MCF 10A (cell line): ENCODE data around the gene GNG14. TPM values are rescaled to one million over a fixed set of nuclear protein-coding genes. Genes with fewer than 3 reads are reported as not detected.
"Not testable (repeated sequence)": the region's sequence is repeated elsewhere in the genome, so short reads cannot be mapped to it uniquely, and the experiment has no call there.

Source experiments
- BruUV-seq: library from RNA; stranded (reverse); fragments of 400-500 nt; replicated peaks from 2 replicates; lab custom pipeline; 2021; lab: Mats Ljungman, UMichigan
- CTCF ChIA-PET: fragments of 300-600 bp; sonication (Branson Sonifier 250); formaldehyde crosslinking; extraction: SDS; loops from one replicate; lab custom pipeline; 2021; ENCODE audit warnings: antibody characterized with exemption, inconsistent platforms; lab: Yijun Ruan, JAX
- POLR2A ChIA-PET: fragments of 300-600, 350-650 bp; sonication (Branson Sonifier 250); formaldehyde crosslinking; extraction: SDS; loops from one replicate; lab custom pipeline; 2020; ENCODE audit warnings: antibody characterized with exemption, inconsistent platforms; lab: Yijun Ruan, JAX
- DNase-seq: peaks from one replicate; pipeline ENCODE4 v3.0.0-alpha.2; 2018; ENCODE audit not compliant: unreplicated experiment
- H3K27ac Mint-ChIP-seq: one replicate; pipeline ENCODE4 v1.8.0; 2022; ENCODE audit warnings: mild to moderate bottlenecking, low read depth, mixed read lengths; ENCODE audit not compliant: unreplicated experiment
- H3K27me3 Mint-ChIP-seq: one replicate; pipeline ENCODE4 v1.8.0; 2022; ENCODE audit warnings: mixed read lengths; ENCODE audit not compliant: insufficient read depth, unreplicated experiment
- H3K36me3 Mint-ChIP-seq: one replicate; pipeline ENCODE4 v1.8.0; 2022; ENCODE audit warnings: mild to moderate bottlenecking, moderate library complexity, mixed read lengths; ENCODE audit not compliant: insufficient read depth, unreplicated experiment
- H3K4me1 Mint-ChIP-seq: one replicate; pipeline ENCODE4 v1.8.0; 2022; ENCODE audit warnings: mixed read lengths; ENCODE audit not compliant: insufficient read depth, unreplicated experiment
- H3K4me3 Mint-ChIP-seq: one replicate; pipeline ENCODE4 v1.8.0; 2022; ENCODE audit warnings: mild to moderate bottlenecking, moderate library complexity, mixed read lengths; ENCODE audit not compliant: unreplicated experiment
- H3K9me3 Mint-ChIP-seq: one replicate; pipeline ENCODE4 v1.8.0; 2022; ENCODE audit warnings: mixed read lengths; ENCODE audit not compliant: unreplicated experiment
- intact Hi-C: fragments of 100-400 bp; cut with micrococcal nuclease; formaldehyde crosslinking; loops from 2 replicates; pipeline ENCODE4 v1.14.1; 2022
- total RNA-seq: library from RNA; stranded (reverse); gene quantifications from 2 replicates; pipeline ENCODE4 v1.2.3, GENCODE V29; 2022
- TF ChIP-seq, protein P1 (sequence below): fragments of 200-600 bp; IDR thresholded peaks from one replicate; pipeline ENCODE4 v1.8.0; 2022; ENCODE audit warnings: antibody characterized with exemption, mild to moderate bottlenecking; ENCODE audit not compliant: unreplicated experiment

Gene GNG14
- total RNA-seq, 1 experiment from 2014 or later, result not detected

DNA sequence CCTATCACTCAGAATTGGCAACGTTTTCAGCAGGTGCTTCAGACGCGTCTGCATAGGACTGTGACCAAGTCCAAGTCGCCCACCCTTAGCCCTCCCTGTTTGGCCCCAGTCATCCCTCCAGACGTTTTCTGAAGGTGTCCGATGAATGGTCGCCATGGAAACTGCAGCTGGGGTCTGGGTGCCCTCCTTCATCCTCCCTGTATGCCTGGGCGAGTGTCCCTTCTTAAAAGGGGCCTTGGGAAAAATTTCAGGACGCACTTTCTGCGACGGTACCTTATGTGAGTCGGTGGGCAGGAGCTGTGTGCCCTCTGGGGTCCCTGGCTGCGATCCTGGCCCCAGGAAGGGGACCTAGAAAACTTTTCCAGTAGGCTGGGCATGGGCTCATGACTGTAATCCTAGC lies 46.3 kb upstream of the GNG14 start:
- no peaks in the 10 kb centered on the region for H3K4me1 Mint-ChIP-seq
- BruUV-seq, result no TSS peak
- no peaks in the 10 kb centered on the region for H3K9me3 Mint-ChIP-seq
- no peak overlapping the region for H3K4me3 Mint-ChIP-seq
- TF ChIP-seq, protein P1, sequence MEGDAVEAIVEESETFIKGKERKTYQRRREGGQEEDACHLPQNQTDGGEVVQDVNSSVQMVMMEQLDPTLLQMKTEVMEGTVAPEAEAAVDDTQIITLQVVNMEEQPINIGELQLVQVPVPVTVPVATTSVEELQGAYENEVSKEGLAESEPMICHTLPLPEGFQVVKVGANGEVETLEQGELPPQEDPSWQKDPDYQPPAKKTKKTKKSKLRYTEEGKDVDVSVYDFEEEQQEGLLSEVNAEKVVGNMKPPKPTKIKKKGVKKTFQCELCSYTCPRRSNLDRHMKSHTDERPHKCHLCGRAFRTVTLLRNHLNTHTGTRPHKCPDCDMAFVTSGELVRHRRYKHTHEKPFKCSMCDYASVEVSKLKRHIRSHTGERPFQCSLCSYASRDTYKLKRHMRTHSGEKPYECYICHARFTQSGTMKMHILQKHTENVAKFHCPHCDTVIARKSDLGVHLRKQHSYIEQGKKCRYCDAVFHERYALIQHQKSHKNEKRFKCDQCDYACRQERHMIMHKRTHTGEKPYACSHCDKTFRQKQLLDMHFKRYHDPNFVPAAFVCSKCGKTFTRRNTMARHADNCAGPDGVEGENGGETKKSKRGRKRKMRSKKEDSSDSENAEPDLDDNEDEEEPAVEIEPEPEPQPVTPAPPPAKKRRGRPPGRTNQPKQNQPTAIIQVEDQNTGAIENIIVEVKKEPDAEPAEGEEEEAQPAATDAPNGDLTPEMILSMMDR, result no peak
- H3K27ac Mint-ChIP-seq, result no peak overlapping the region
- CTCF ChIA-PET, result no interaction called here
- POLR2A ChIA-PET, result interaction anchor here (0.9 kb wide), 1 partner anchor 10 kb away, joined by 3 read pairs; no protein-coding TSS in a partner anchor
- DNase-seq, result no peak
- intact Hi-C loops, result no loop called here
- no peaks in the 10 kb centered on the region for H3K27me3 Mint-ChIP-seq
- H3K36me3 Mint-ChIP-seq, result peaks cover 14% of the 10 kb centered on the region

DNA sequence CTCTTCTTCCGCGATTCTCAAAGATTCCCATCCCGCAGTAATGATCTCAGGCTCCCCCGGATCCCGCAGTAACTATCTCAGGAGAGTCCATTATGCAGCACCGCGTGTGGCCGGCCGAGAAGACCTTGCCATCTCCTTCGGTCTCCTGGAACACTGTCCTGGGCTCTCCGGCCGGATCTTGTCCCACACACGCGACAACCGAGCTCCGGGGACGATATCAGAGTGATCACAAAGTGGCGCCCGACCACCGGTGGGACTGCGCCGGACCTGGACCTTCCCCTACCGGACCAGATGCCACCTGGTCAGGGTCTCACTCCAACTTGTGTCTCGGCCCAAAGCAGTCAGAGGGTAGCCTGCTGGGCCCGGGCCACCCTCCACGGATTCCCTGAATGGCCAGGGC lies 45.3 kb upstream of the GNG14 start:
- Mint-ChIP-seq H3K4me1 (no peaks in the 10 kb centered on the region), H3K9me3 (no peaks in the 10 kb centered on the region), H3K36me3 (peaks cover 14% of the 10 kb centered on the region), H3K4me3 (no peak overlapping the region), H3K27ac (no peak overlapping the region), H3K27me3 (no peaks in the 10 kb centered on the region)
- POLR2A ChIA-PET, result no interaction called here
- BruUV-seq, result no TSS peak
- CTCF ChIA-PET, result no interaction called here
- intact Hi-C loops, result no loop called here
- no peak for DNase-seq
- TF ChIP-seq, protein P1, result no peak

- BruUV-seq, DNase-seq, H3K4me1 Mint-ChIP-seq, H3K4me3 Mint-ChIP-seq, POLR2A ChIA-PET, H3K9me3 Mint-ChIP-seq, intact Hi-C loops, H3K27me3 Mint-ChIP-seq, H3K27ac Mint-ChIP-seq, CTCF ChIA-PET: not testable (repeated sequence)
- peaks cover 14% of the 10 kb centered on the region for H3K36me3 Mint-ChIP-seq
Observed at GRCh38 chr19:12643716-12644115, 44.1 kb upstream of the GNG14 start.

DNA sequence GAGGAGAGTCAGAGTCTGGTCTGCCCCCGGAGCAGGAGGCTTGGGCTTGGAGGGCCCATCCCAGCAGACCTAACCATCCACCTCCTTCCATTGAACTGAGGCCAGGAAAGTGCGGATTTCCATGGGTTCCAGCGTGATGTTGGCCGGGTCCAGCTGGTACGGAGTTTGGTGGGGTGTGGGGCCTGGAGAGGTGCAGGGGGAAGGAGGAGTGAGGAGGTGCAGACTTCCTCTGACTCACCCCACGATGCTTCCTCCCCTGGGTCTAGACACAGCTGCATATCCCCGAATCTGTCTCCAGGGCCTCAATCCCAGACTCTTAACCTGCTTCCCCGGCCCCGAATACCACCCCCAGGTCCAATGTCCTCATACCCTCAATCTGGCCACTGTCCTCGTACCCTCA lies 41.2 kb upstream of the GNG14 start:
- CTCF ChIA-PET, result no interaction called here
- intact Hi-C loops, result no loop called here
- DNase-seq, result no peak

More for the DNA sequence above, 41.2 kb upstream of the GNG14 start:
- TF ChIP-seq, protein P1, result no peak
- Mint-ChIP-seq H3K36me3 (peaks cover 20% of the 10 kb centered on the region), H3K4me3 (no peak overlapping the region), H3K4me1 (no peaks in the 10 kb centered on the region), H3K9me3 (no peaks in the 10 kb centered on the region), H3K27ac (no peak overlapping the region), H3K27me3 (no peaks in the 10 kb centered on the region)
- POLR2A ChIA-PET, result no interaction called here
- BruUV-seq, result no TSS peak
